GM18907 (cell line): ENCODE data around the gene GLOD4.
A peak's percentile ranks its signal among the peaks of the same experiment; 100 is the strongest.

ENCODE experiments used
- ATAC-seq: cut with Tn5 transposase; IDR thresholded peaks from one replicate; pipeline ENCODE4 v1.9.1; 2021; ENCODE audit warnings: mild to moderate bottlenecking, moderate library complexity; ENCODE audit not compliant: unreplicated experiment

Gene GLOD4

GRCh38 chr17:745406-745805 is 36.7 kb downstream of the GLOD4 start:
- no peak for ATAC-seq

DNA sequence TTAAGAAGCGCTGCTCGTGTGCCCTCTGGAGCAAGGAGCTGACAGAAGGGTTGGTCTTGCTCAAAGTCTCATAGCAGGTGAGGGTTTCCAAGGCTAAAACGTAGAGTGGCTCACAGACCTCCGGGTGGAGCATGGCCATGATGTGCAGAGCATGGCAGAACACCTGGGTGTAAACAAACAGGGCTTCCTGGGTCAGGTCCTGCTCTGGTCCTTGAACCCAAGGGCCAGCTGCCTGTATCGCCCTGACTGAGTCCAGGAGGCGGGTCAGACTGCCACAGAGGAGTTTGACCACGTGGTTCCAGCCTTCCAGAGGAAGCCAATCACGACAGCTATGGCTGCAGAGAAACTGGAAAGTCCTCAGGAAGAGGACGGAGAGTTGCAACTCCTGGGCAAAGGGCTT is 37.1 kb downstream of the GLOD4 start:
- no peak for ATAC-seq

DNA sequence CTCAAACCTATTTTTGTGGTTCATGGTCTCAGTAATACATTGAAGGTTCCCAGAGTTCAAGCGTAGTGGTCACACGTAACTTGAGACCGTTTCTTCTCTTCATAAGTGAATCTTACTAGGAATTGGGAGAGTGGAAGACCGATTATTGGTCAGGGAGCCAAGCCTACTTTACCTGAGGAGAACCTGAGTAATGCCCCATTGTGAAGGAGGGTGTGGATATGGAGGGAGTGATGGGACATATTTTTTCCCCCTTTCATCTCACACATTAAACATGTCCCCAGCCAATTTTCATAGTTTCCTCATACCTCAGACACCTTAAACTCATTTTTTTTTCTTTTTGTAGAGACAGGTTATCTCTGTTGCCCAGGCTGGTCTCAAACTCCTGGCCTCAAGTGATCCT is 38.9 kb downstream of the GLOD4 start:
- no peak for ATAC-seq

DNA sequence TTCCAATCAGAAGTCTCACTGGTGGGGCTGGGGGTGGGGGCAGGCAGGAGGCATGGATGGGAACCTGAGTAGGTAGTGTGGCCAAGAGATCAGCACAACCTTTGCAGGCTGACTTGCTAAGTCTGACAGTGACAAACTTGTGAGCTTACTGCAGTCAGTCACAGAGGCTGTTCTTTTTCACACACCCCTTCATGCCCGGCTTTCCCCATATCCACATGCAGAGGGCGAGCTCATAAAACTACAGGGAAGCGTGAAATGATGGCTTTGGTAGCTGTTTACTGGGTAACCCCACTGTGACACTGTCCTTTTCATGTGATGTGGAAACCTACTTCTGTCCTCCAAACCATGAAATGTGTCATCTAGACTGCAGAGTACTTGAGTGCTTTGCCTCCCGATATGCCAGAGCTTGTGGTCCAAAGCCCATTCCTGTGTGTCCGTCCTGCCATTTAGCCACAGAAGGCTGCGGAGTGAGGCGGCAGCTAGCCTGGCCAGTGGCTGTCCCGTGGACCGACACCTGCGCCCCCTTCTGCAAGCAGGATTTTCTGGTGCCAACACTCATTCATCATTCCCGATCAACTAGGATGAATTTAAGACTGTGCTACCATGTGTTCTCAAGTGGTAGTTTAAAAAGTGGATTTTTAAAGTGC is 39.8 kb downstream of the GLOD4 start:
- no peak for ATAC-seq

GRCh38 chr17:740240-741017 is 41.7 kb downstream of the GLOD4 start:
- peak; percentile 66 for ATAC-seq

DNA sequence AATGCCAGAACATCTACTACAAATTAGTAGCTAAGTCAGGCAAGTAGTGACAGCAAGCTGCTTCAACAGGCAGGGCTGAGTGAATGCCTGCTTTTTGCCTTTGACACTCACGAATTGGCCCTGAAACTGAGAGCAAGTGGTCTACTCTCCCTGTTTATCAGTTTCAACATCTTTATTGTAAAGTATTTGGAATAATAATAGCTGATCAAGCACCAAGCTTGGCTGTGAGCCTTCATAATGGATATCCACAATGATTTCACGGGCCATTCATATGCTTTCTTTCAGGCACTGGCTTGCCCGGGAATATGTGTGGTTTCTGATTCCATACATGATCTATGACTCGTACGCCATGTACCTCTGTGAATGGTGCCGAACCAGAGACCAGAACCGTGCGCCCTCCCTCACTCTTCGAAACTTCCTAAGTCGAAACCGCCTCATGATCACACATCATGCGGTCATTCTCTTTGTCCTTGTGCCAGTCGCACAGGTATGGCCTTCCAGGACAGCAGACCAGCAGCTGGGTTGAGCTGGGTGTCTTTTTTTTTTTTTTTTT is 44.4 kb downstream of the GLOD4 start:
- no peak for ATAC-seq

GRCh38 chr17:733743-734142 is 48.3 kb downstream of the GLOD4 start:
- no peak for ATAC-seq

DNA sequence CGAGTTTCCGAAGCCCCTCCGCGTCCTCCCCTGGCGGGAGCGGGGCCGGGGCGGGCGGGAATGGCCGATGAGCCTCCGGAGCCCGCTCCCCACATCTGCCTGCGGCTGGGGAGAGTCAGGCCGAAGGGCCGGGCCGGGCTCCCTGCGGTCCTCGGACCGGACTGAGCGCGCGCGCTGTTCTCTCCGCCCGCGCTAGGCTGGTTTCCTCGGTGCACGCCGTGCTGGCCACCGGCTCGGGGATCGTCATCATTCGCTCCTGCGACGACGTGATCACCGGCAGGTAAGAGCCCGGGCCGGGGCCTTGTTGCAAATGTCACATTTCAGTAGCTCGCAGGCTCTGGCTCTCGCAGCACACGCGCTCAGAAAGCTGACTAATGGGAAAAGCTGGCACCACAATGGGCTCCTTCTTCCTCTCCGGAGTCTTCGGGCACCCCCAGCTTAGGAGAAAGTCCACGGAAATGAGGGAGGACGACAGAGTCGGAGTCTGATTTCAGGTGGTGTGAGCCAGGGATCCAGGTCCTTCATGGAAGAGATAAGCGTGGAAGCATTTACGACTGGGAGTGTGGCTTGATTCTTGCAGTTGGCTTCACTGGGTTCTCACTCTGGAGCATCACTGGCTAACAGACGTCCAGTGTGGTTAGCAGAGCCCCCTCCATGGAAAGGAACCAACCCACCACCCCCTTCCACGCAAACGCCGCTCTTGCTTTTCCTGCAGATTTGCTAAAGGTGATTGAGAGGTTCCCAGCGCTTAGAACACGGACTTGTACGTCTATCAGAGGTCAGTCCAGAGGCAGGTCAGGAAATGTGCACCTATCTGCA is 49.0 kb downstream of the GLOD4 start:
- ATAC-seq: peak; percentile 32

DNA sequence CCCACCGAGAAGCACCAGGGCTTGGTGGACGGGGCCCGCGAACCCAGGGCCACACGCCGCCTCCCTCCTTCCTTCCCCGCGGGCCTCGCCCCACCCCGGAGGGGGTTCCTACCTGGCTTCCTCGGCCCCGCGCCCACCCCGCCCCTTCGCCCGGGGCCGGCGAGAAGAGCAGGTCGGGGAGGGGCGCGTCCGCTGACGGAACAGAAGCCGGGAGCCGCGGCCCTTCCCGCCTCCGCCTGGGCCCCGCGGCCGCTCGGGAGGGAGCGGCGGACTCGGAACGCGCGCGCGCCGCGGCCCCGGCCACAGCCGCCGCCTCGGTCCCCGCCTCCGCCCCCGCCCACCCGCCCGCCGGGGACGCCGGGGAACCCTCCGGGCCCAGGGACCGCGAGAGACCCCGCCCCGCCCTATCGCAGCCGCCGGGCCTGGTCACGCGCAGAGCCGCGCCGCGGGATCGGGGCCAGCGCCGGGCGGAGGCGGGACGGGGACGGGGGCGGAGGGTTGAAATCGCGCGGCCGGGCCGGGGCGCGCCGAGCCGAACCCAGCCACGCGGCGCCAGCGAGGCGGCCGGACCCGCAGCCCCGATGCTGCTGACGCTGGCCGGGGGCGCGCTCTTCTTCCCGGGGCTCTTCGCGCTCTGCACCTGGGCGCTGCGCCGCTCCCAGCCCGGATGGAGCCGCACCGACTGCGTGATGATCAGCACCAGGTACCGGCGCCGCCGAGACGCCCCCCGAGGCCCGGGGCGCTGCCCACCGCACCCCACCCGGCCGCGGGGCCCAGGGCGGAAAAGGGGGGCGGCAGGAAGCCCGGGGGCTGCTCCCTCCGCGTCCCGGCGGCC is 49.8 kb downstream of the GLOD4 start, which contains the start of gene TLCD3A:
Gene TLCD3A, plus strand, starts transcription at position 530 of the 835 bp plus-strand sequence. Its CDS starts 52 bp downstream, at position 582.
- peak; percentile 62 for ATAC-seq

DNA sequence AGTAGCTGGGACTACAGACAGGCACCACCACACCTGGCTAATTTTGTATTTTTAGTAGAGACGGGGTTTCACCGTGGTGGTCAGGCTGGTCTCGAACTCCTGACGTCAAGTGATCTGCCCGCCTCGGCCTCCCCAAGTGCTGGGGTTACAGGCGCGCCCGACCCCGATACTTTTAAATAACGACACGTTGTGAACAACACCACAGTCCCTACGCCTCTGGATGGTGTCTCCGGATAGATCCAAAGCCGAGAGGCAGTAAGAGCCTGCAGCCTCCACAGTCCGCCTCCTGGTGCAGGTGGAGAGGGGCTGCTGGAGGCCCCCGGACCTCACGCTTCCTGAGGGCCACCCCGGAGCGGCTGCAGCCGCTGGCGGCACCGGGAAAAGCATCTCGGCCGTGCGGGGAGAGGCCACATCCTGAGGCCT is 50.4 kb downstream of the GLOD4 start:
- ATAC-seq: no peak

GRCh38 chr17:728911-729310 is 53.2 kb downstream of the GLOD4 start:
- no peak for ATAC-seq

GRCh38 chr17:726271-726919 is 55.7 kb downstream of the GLOD4 start:
- no peak for ATAC-seq

GRCh38 chr17:725746-726145 is 56.3 kb downstream of the GLOD4 start:
- ATAC-seq: no peak

- ATAC-seq: no peak
Measured at GRCh38 chr17:725084-725483, 57.0 kb downstream of the GLOD4 start.

DNA sequence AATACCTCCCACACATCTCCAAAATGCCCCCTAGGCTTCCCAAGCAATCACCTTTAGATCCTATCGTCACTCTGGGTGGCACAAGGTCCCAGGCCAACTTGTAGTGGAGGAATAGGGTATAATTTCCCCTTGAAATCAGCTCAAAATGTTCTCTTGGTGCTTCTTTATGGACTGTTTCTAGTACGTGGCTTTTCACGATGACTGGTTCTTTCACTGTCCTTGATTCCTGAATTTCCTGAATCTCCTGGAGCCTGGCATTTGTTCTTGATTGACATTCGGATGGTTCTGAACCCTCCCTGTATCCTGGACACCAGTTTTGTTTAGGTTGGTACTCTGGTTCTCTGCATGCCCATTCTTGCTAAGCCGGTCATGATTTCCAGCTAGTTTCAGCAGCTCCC is 60.5 kb downstream of the GLOD4 start:
- no peak for ATAC-seq

GRCh38 chr17:720706-721539 is 61.2 kb downstream of the GLOD4 start:
- no peak for ATAC-seq

DNA sequence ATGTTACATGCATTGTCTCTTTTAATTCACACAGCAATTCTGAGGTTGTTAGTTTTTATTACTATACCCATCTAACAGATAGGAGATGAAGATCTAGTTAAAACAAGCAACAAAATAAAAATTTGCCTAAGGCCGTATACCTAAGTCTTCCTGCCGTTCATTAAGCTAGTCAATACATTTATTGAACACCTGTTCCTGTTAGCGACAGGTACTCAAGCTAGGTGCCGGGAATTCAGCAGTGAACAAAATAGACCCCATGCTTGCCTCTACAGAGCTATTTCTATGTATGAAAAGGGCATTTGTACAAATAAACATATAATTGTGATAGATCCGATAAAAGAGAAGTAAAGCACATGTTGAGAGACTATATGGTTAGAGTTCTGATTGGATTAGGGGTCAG is 64.0 kb downstream of the GLOD4 start:
- no peak for ATAC-seq
